Panc1 (cell line): ENCODE measurements around the gene HYDIN. TPM values are rescaled to one million over a fixed set of nuclear protein-coding genes. Genes with fewer than 3 reads are reported as not detected.

Experiments used
- ATAC-seq: fragments of 200-7000 bp; cut with Tn5 transposase; 2 replicates; pipeline ENCODE4 v1.9.1; 2020; ENCODE audit warnings: mild to moderate bottlenecking, moderate library complexity
- BruUV-seq: library from RNA; stranded (reverse); fragments of 400-500 nt; replicated peaks from 2 replicates; lab custom pipeline; 2021; lab: Mats Ljungman, UMichigan
- CTCF ChIA-PET: fragments of 300-600 bp; sonication (Branson Sonifier 250); formaldehyde crosslinking; loops from one replicate; lab custom pipeline; 2022; ENCODE audit warnings: antibody characterized with exemption; lab: Charles Lee
- POLR2A ChIA-PET: fragments of 300-600 bp; sonication (Branson Sonifier 250); formaldehyde crosslinking; loops from one replicate; lab custom pipeline; 2022; ENCODE audit warnings: antibody characterized with exemption; lab: Charles Lee
- DNase-seq: peaks from one replicate; pipeline ENCODE4 v3.0.0-alpha.2; 2010; ENCODE audit warnings: low read depth, low spot score
- H3K27ac ChIP-seq: 2 replicates; pipeline ENCODE4 v1.5.1; 2011; ENCODE audit warnings: mild to moderate bottlenecking, low read length, inconsistent platforms
- H3K27me3 ChIP-seq: fragments of 200-500 bp; sonication (Bioruptor generic); 2 replicates; pipeline ENCODE4 v1.6.0; 2014; ENCODE audit warnings: low read length, inconsistent platforms; ENCODE audit not compliant: control insufficient read depth, insufficient read depth
- H3K36me3 ChIP-seq: fragments of 200-500 bp; sonication (Bioruptor generic); 2 replicates; pipeline ENCODE4 v1.5.1; 2014; ENCODE audit warnings: inconsistent platforms, mild to moderate bottlenecking, low read length, moderate library complexity; ENCODE audit not compliant: control insufficient read depth, insufficient read depth
- H3K4me1 ChIP-seq: 2 replicates; pipeline ENCODE4 v1.5.1; 2011; ENCODE audit warnings: inconsistent platforms, mild to moderate bottlenecking, low read length, moderate library complexity; ENCODE audit not compliant: control insufficient read depth, insufficient read depth
- H3K4me3 ChIP-seq, 2 experiments: 2 replicates each; pipeline ENCODE4 v1.5.1; 2011 to 2012; ENCODE audit warnings: low read depth in 2 of 2, low read length in 2 of 2, mild to moderate bottlenecking in 2 of 2, inconsistent platforms in 1 of 2, moderate library complexity in 1 of 2
- H3K9me3 ChIP-seq: fragments of 200-500 bp; sonication (Bioruptor generic); 2 replicates; pipeline ENCODE4 v1.5.1; 2014; ENCODE audit warnings: low read depth, mild to moderate bottlenecking, inconsistent platforms, low read length, moderate library complexity; ENCODE audit not compliant: control insufficient read depth, insufficient read depth
- CTCF ChIP-seq: fragments of 450-650 bp; IDR thresholded peaks from 2 replicates; pipeline ENCODE4 v1.5.1; 2017; ENCODE audit warnings: mild to moderate bottlenecking
- POLR2AphosphoS5 ChIP-seq: IDR thresholded peaks from 2 replicates; pipeline ENCODE4 v1.6.1; 2012; ENCODE audit warnings: mild to moderate bottlenecking, low read depth, low read length, moderate library complexity
- REST ChIP-seq, 2 experiments: IDR thresholded peaks; 2 replicates each; pipeline ENCODE4 v1.6.1; 2011 to 2012; ENCODE audit warnings: low read depth in 2 of 2, control low read depth in 1 of 2, low read length in 1 of 2, mild to moderate bottlenecking in 1 of 2, moderate library complexity in 1 of 2; ENCODE audit not compliant: insufficient read depth in 1 of 2
- SIN3A ChIP-seq: IDR thresholded peaks from 2 replicates; pipeline ENCODE4 v1.6.1; 2012; ENCODE audit warnings: low read depth, mild to moderate bottlenecking, low read length, moderate library complexity, borderline replicate concordance; ENCODE audit not compliant: insufficient read depth
- TCF7L2 ChIP-seq: IDR thresholded peaks from 2 replicates; pipeline ENCODE4 v1.6.1; 2011; ENCODE audit warnings: mild to moderate bottlenecking, low read depth, low read length, inconsistent platforms
- in situ Hi-C: cut with HindIII; loops from 2 replicates; pipeline ENCODE4 v1.10.0; 2016; ENCODE audit warnings: low sequenced_read_pairs, low pct_unique_long_range_greater_than_20kb
- intact Hi-C: fragments of 100-400 bp; cut with micrococcal nuclease; formaldehyde crosslinking; loops from one replicate; pipeline ENCODE4 v1.10.0; 2022; ENCODE audit not compliant: unreplicated experiment
- total RNA-seq: library from RNA; stranded (reverse); gene quantifications from one replicate; pipeline ENCODE4 v1.2.1, GENCODE V29; 2021; ENCODE audit not compliant: unreplicated experiment

The HYDIN gene
- total RNA-seq, 1 experiment from 2014 or later: 0.80 TPM

- no TSS peak for BruUV-seq
- H3K27ac ChIP-seq: peak within 1 kb of the TSS; percentile 73
- in situ Hi-C loops: no loop called here
- POLR2A ChIA-PET: interaction anchor here (0.6 kb wide), 1 partner anchor 104 kb away, joined by 3 read pairs; no protein-coding TSS in a partner anchor
- no peaks in the 10 kb centered on the region; the same call in 1 of the 2 replicates for H3K9me3 ChIP-seq
- peak within 1 kb of the TSS; percentile 83 to 98 for H3K4me3 ChIP-seq
- peaks cover 10% of the 10 kb centered on the region for H3K4me1 ChIP-seq
- peak; percentile 61 for DNase-seq
- ATAC-seq: peak; percentile 98
- H3K27me3 ChIP-seq: no peaks in the 10 kb centered on the region
- TF ChIP-seq SIN3A (peak; percentile 70; the same call in 1 of the 2 replicates), CTCF (no peak), TCF7L2 (no peak), POLR2AphosphoS5 (peak; percentile 79), REST (IDR thresholded peaks at IDR 0.05; ENCODE audit: insufficient read depth in 1 of 2, low read depth in 2 of 2, low read length in 1 of 2) (no peak)
- CTCF ChIA-PET: no interaction called here
- intact Hi-C loops: no loop called here
- no peaks in the 10 kb centered on the region; the same call in 1 of the 2 replicates for H3K36me3 ChIP-seq
Observed at GRCh38 chr16:70800781-70801480, 429.6 kb downstream of the HYDIN start, which contains the start of gene VAC14. Gene VAC14, minus strand, starts transcription at chr16:70801158. Its CDS starts 258 bp downstream, at chr16:70800900.

- BruUV-seq: no TSS peak
Observed at GRCh38 chr16:70800311-70800710, 430.2 kb downstream of the HYDIN start.

More at GRCh38 chr16:70800311-70800710, 430.2 kb downstream of the HYDIN start:
- POLR2A ChIA-PET: no interaction called here
- CTCF ChIA-PET: no interaction called here
- intact Hi-C loops (no loop called here), in situ Hi-C loops (no loop called here)
- no peaks in the 10 kb centered on the region; the same call in 1 of the 2 replicates for H3K9me3 ChIP-seq
- ATAC-seq (no peak), DNase-seq (no peak)
- H3K4me1 ChIP-seq: peaks cover 10% of the 10 kb centered on the region
- no peaks in the 10 kb centered on the region; the same call in 1 of the 2 replicates for H3K36me3 ChIP-seq
- TF ChIP-seq POLR2AphosphoS5 (no peak), SIN3A (no peak), CTCF (no peak), REST (IDR thresholded peaks at IDR 0.05; ENCODE audit: insufficient read depth in 1 of 2, low read depth in 2 of 2, low read length in 1 of 2) (no peak), TCF7L2 (no peak)
- H3K4me3 ChIP-seq: peak overlapping the region; percentile 83 to 98
- peak overlapping the region; percentile 73 for H3K27ac ChIP-seq
- H3K27me3 ChIP-seq: no peaks in the 10 kb centered on the region
